Astrocyte of the spinal cord (primary cell): ENCODE measurements around the gene GBF1.

Experiments
- DNase-seq: peaks from one replicate; pipeline ENCODE4 v3.0.0; 2011; ENCODE audit warnings: low read depth, low spot score
- H3K4me3 ChIP-seq: 2 replicates; pipeline ENCODE4 v1.5.1; 2011; ENCODE audit warnings: low read depth, mild to moderate bottlenecking, low read length, moderate library complexity
- CTCF ChIP-seq: IDR thresholded peaks from 2 replicates; pipeline ENCODE4 v1.5.1; 2012; ENCODE audit warnings: low read depth, mild to moderate bottlenecking, low read length, inconsistent platforms
- in situ Hi-C: cut with HindIII; loops from 2 replicates; pipeline ENCODE4 v1.10.0; 2017; ENCODE audit warnings: low sequenced_read_pairs

The GBF1 gene

DNA sequence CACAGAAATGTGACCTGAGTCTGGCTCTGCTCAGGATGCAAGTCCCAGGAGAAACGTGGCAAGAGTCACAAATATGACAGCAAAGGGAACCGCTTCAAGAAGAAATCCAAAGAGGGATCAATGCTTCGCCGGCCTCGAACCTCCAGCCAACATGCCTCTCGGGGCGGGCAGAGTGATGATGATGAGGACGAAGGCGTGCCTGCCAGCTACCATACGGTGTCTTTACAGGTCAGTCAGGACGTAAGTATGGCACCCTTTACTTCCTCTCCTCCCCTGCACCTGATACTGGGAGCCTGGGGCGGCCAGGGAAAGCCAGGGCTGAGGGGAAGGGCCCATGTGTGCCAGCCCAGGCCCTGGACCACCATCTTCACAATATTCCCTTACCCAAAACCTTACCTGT, 131.6 kb downstream of the GBF1 start:
- no peak for DNase-seq
- in situ Hi-C loops = no loop called here
- no peak overlapping the region for H3K4me3 ChIP-seq
- TF ChIP-seq CTCF = no peak

- in situ Hi-C loops = no loop called here
- no peak overlapping the region for H3K4me3 ChIP-seq
- no peak for DNase-seq
- no peak for TF ChIP-seq CTCF
These were observed 134.1 kb downstream of the GBF1 start for GRCh38 chr10:102379383-102379782.

DNA sequence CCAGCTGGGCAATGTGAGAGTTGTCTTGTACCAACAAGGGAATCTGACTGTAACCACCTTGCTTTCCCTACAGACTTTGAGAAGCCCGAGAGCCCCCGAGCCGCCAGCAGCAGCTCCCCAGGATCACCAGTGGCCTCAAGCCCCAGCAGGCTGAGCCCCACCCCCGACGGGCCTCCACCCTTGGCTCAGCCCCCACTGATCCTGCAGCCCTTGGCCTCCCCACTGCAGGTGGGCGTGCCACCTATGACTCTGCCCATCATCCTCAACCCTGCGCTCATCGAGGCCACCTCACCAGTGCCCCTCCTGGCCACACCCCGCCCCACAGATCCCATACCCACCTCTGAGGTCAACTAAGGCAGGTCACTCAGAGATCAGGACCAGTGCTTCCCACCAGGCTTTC, 136.7 kb downstream of the GBF1 start:
- no peak for TF ChIP-seq CTCF
- H3K4me3 ChIP-seq = no peak overlapping the region
- no peak for DNase-seq
- in situ Hi-C loops = no loop called here

DNA sequence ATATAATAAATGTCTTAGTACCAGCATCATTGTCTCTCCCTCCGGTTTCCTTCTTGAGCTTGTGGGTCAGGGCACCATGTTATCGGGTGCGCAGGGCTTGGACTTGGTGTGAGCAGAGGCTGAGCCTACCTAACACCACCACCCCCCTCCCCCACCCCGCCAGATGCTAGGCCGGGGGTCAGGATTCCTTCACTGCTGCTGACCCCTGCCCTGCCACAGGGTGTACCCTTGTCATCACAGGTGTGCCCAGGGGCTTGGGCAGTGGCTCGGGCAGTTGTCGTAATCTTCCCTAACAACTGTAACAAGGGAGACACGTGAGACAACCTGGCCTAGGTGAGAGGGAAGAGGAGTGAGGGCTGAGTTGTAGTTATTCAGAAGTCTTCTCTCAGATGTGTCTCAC, 137.5 kb downstream of the GBF1 start:
- H3K4me3 ChIP-seq = no peak overlapping the region
- DNase-seq = no peak
- no peak for TF ChIP-seq CTCF
- in situ Hi-C loops = no loop called here

GRCh38 chr10:102384053-102384452, 138.7 kb downstream of the GBF1 start:
- no peak for DNase-seq
- no peak overlapping the region for H3K4me3 ChIP-seq
- peak; percentile 33 for TF ChIP-seq CTCF
- in situ Hi-C loops = no loop called here

- no peak for TF ChIP-seq CTCF
- no peak overlapping the region for H3K4me3 ChIP-seq
- no peak for DNase-seq
- in situ Hi-C loops = no loop called here
These were observed 139.5 kb downstream of the GBF1 start for GRCh38 chr10:102384606-102385429.

- H3K4me3 ChIP-seq = no peak overlapping the region
- no peak for DNase-seq
- TF ChIP-seq CTCF = no peak
- in situ Hi-C loops = no loop called here
These were observed 144.6 kb downstream of the GBF1 start for GRCh38 chr10:102389894-102390293.
